ENCODE measurements around the gene DDAH1. TPM values are rescaled to one million over a fixed set of nuclear protein-coding genes. Genes with fewer than 3 reads are reported as not detected.

The DDAH1 gene
- total and polyA plus RNA-seq, 7 donors, result 11.5 to 43.2 (median 25.2) TPM

GRCh38 chr1:85409516-85409915 is 55.4 kb downstream of the DDAH1 start:
- WGBS, 2 donors, result 81 to 87% methylated on average over 3 of the region's 3 CpGs
- Histone ChIP-seq H3K4me3 (no peak overlapping the region), H3K4me1 (peaks cover 0 to 41% (median 23%) of the 10 kb centered on the region in 4 donors), H3K9me3 (no peaks in the 10 kb centered on the region), H3K27me3 (no peaks in the 10 kb centered on the region), H3K36me3 (no peaks in the 10 kb centered on the region), H3K27ac (no peak overlapping the region)
- TF ChIP-seq POLR2AphosphoS5 (IDR thresholded peaks at IDR 0.05) (no peak), CTCF (IDR thresholded peaks at IDR 0.05) (no peak), EP300 (IDR thresholded peaks at IDR 0.05) (no peak), POLR2A (IDR thresholded peaks at IDR 0.05) (no peak)
- intact Hi-C loops (cut with DNase I), result loop anchor here (10.0 kb wide), 1 partner anchor 95 kb away; no protein-coding TSS in a partner anchor
- no peak for DNase-seq

- Histone ChIP-seq H3K27me3 (no peaks in the 10 kb centered on the region), H3K27ac (peak overlapping the region; percentile 54 to 81 (median 64)), H3K36me3 (no peaks in the 10 kb centered on the region), H3K9me3 (no peaks in the 10 kb centered on the region), H3K4me3 (no peak overlapping the region), H3K4me1 (peaks cover 0 to 40% (median 26%) of the 10 kb centered on the region in 4 donors)
- intact Hi-C loops (cut with DNase I), result loop anchor here (10.0 kb wide), 1 partner anchor 93 kb away; no protein-coding TSS in a partner anchor
- TF ChIP-seq POLR2A (IDR thresholded peaks at IDR 0.05), result no peak
- TF ChIP-seq CTCF (IDR thresholded peaks at IDR 0.05), result no peak
- TF ChIP-seq EP300 (IDR thresholded peaks at IDR 0.05), result no peak
- no peak for TF ChIP-seq POLR2AphosphoS5 (IDR thresholded peaks at IDR 0.05)
- DNase-seq, result no peak
- WGBS, 2 donors, result 50 to 74% methylated on average over 5 of the region's 5 CpGs
Observed at GRCh38 chr1:85407746-85408377, 57.1 kb downstream of the DDAH1 start.

GRCh38 chr1:85406887-85407533 is 57.9 kb downstream of the DDAH1 start:
- intact Hi-C loops (cut with DNase I), result loop anchor here (10.0 kb wide), 1 partner anchor 92 kb away; no protein-coding TSS in a partner anchor
- Histone ChIP-seq H3K36me3 (no peaks in the 10 kb centered on the region), H3K27me3 (no peaks in the 10 kb centered on the region), H3K4me1 (peaks cover 0 to 40% (median 26%) of the 10 kb centered on the region in 4 donors), H3K4me3 (peak overlapping the region in 1 of 4 donors; percentile 8), H3K27ac (peak overlapping the region; percentile 54 to 81 (median 64)), H3K9me3 (no peaks in the 10 kb centered on the region)
- peak; percentile 70 for DNase-seq
- TF ChIP-seq EP300 (IDR thresholded peaks at IDR 0.05), result no peak
- no peak for TF ChIP-seq POLR2A (IDR thresholded peaks at IDR 0.05)
- TF ChIP-seq POLR2AphosphoS5 (IDR thresholded peaks at IDR 0.05), result peak; percentile 38 to 85 (median 82)
- no peak for TF ChIP-seq CTCF (IDR thresholded peaks at IDR 0.05)
- 8 to 40% methylated on average over 3 of the region's 3 CpGs for WGBS, 2 donors

- Histone ChIP-seq H3K36me3 (no peaks in the 10 kb centered on the region), H3K27me3 (no peaks in the 10 kb centered on the region), H3K27ac (peak overlapping the region in 2 of 4 donors; percentile 65 to 81), H3K4me1 (peaks cover 0 to 40% (median 24%) of the 10 kb centered on the region in 4 donors), H3K4me3 (no peak overlapping the region), H3K9me3 (no peaks in the 10 kb centered on the region)
- TF ChIP-seq POLR2AphosphoS5 (IDR thresholded peaks at IDR 0.05), result no peak
- no peak for TF ChIP-seq CTCF (IDR thresholded peaks at IDR 0.05)
- TF ChIP-seq EP300 (IDR thresholded peaks at IDR 0.05), result no peak
- TF ChIP-seq POLR2A (IDR thresholded peaks at IDR 0.05), result no peak
- intact Hi-C loops (cut with DNase I), result loop anchor here (10.0 kb wide), 1 partner anchor 91 kb away; no protein-coding TSS in a partner anchor
- 83 to 94% methylated on average over 1 of the region's 1 CpG for WGBS, 2 donors
- DNase-seq, result no peak
Observed at GRCh38 chr1:85406081-85406480, 58.9 kb downstream of the DDAH1 start.

Data from sigmoid colon (tissue), 7 donors.